Measurements from ENCODE around the gene PPP1R15A. TPM values are rescaled to one million over a fixed set of nuclear protein-coding genes. Genes with fewer than 3 reads are reported as not detected.

The PPP1R15A gene
- total RNA-seq, 3 donors from 2014 or later = 31.8 to 47.7 (median 44.6) TPM

DNA sequence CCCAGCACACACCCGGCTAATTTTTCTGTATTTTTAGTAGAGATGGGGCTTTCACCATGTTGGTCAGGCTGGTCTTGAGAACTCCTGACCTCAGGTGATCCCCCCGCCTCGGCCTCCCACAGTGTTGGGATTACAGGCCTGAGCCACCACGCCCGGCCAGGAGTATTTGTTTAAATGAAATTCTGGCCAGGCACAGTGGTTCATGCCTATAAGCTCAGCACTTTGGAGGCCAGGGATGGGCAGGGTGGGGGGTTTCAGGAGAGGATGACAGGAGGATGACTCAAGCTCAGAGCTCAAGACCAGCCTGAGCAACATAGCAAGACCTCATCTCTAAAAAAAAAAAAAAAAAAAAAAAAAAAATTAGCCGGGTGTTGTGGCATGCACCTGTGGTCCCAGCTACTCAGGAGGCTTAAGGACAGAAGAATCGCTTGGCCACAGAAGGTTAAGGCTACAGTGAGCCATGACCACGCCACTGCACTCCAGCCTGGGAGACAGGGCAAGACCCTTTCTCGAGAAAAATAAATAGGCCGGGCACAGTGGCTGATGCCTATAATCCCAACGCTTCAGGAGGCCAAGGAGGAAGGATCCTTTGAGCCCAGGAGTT is 53.1 kb downstream of the PPP1R15A start:
- H3K4me3 ChIP-seq = no peak overlapping the region
- no peak for TF ChIP-seq CTCF (IDR thresholded peaks at IDR 0.05)

More for the DNA sequence above, 53.1 kb downstream of the PPP1R15A start:
- ATAC-seq (peak; percentile 7), DNase-seq (no peak)
- Histone ChIP-seq H3K9me3 (no peaks in the 10 kb centered on the region), H3K4me1 (ENCODE audit: low read depth) (peaks cover 4% of the 10 kb centered on the region), H3K36me3 (ENCODE audit: low read depth) (no peaks in the 10 kb centered on the region)
- intact Hi-C loops (cut with DNase I, micrococcal nuclease) = no loop called here

Other genes starting within 250 kb of the PPP1R15A start
- gene DBP, start 235.0 kb upstream of the PPP1R15A start, total RNA-seq = 10 to 100 TPM in 2 of 3 donors, 1 to 10 TPM in 1; 8.2 to 18.4 (median 11.1) TPM
- 10 to 100 TPM in 1 of 3 donors, 1 to 10 TPM in 2; 1.8 to 19.9 (median 3.7) TPM for gene CA11, start 226.2 kb upstream of the PPP1R15A start, total RNA-seq
- 1 to 10 TPM in 1 of 3 donors, under 1 TPM in 2; 0.22 to 1.2 (median 0.46) TPM for gene NTN5, start 199.4 kb upstream of the PPP1R15A start, total RNA-seq
- gene FUT2, start 176.4 kb upstream of the PPP1R15A start, total RNA-seq = 100 to 1,000 TPM in 2 of 3 donors, 10 to 100 TPM in 1; 44.7 to 137 (median 116) TPM
- 1 to 10 TPM in 1 of 3 donors, under 1 TPM in 2; 0.31 to 2.4 (median 0.61) TPM for gene MAMSTR, start 152.7 kb upstream of the PPP1R15A start, total RNA-seq
- gene RASIP1, start 131.8 kb upstream of the PPP1R15A start, total RNA-seq = 1 to 10 TPM; 1.7 to 8.6 (median 3.2) TPM
- gene IZUMO1, start 125.5 kb upstream of the PPP1R15A start, total RNA-seq = not detected
- 1 to 10 TPM in 1 of 3 donors, under 1 TPM in 2; 0.17 to 1.5 (median 0.72) TPM for gene FUT1, start 119.8 kb upstream of the PPP1R15A start, total RNA-seq
- not detected for gene FGF21, start 116.9 kb upstream of the PPP1R15A start, total RNA-seq
- 10 to 100 TPM; 46.6 to 82.6 (median 57.4) TPM for gene BCAT2, start 61.4 kb upstream of the PPP1R15A start, total RNA-seq
- 10 to 100 TPM in 1 of 3 donors, 1 to 10 TPM in 2; 2.4 to 10.1 (median 2.4) TPM for gene HSD17B14, start 35.9 kb upstream of the PPP1R15A start, total RNA-seq
- 10 to 100 TPM in 2 of 3 donors, 1 to 10 TPM in 1; 4.6 to 30.2 (median 21.5) TPM for gene PLEKHA4, start 3.8 kb upstream of the PPP1R15A start, total RNA-seq
- gene TULP2, start 26.3 kb downstream of the PPP1R15A start, total RNA-seq = under 1 TPM in 1 of 3 donors, not detected in 2; 0.32 TPM
- 100 to 1,000 TPM; 171 to 219 (median 205) TPM for gene NUCB1, start 27.9 kb downstream of the PPP1R15A start, total RNA-seq
- under 1 TPM in 1 of 3 donors, not detected in 2; 0.52 TPM for gene DHDH, start 61.3 kb downstream of the PPP1R15A start, total RNA-seq
- gene BAX, start 82.5 kb downstream of the PPP1R15A start, total RNA-seq = 100 to 1,000 TPM in 2 of 3 donors, 10 to 100 TPM in 1; 90.2 to 128 (median 125) TPM
- gene FTL, start 92.9 kb downstream of the PPP1R15A start, total RNA-seq = 1,000 to 10,000 TPM; 1,659 to 1,792 (median 1,691) TPM
- 10 to 100 TPM; 40.1 to 49.3 (median 40.2) TPM for gene GYS1, start 120.9 kb downstream of the PPP1R15A start, total RNA-seq
- gene RUVBL2, start 121.5 kb downstream of the PPP1R15A start, total RNA-seq = 10 to 100 TPM; 47.4 to 68.8 (median 57.3) TPM
- under 1 TPM in 1 of 3 donors, not detected in 2; 0.65 TPM for gene LHB, start 144.7 kb downstream of the PPP1R15A start, total RNA-seq
- not detected for gene CGB3, start 151.9 kb downstream of the PPP1R15A start, total RNA-seq
- not detected for gene CGB2, start 159.5 kb downstream of the PPP1R15A start, total RNA-seq
- gene CGB1, start 164.5 kb downstream of the PPP1R15A start, total RNA-seq = not detected
- not detected for gene CGB5, start 171.4 kb downstream of the PPP1R15A start, total RNA-seq
- gene CGB8, start 176.7 kb downstream of the PPP1R15A start, total RNA-seq = not detected
- gene CGB7, start 185.3 kb downstream of the PPP1R15A start, total RNA-seq = not detected
- gene NTF4, start 192.4 kb downstream of the PPP1R15A start, total RNA-seq = not detected
- gene KCNA7, start 200.3 kb downstream of the PPP1R15A start, total RNA-seq = not detected
- gene SNRNP70, start 213.0 kb downstream of the PPP1R15A start, total RNA-seq = 100 to 1,000 TPM; 136 to 257 (median 200) TPM
- 10 to 100 TPM in 2 of 3 donors, 1 to 10 TPM in 1; 7.2 to 20.4 (median 11.7) TPM for gene LIN7B, start 241.9 kb downstream of the PPP1R15A start, total RNA-seq
- gene C19orf73, start 246.7 kb downstream of the PPP1R15A start, total RNA-seq = 1 to 10 TPM; 1.8 to 3.2 (median 2.1) TPM
- 10 to 100 TPM; 15.1 to 21.4 (median 19.6) TPM for gene PPFIA3, start 247.1 kb downstream of the PPP1R15A start, total RNA-seq